ENCODE results near the gene FRS2. TPM values are rescaled to one million over a fixed set of nuclear protein-coding genes. Genes with fewer than 3 reads are reported as not detected.

FRS2 gene
- total RNA-seq, 1 experiment from 2014 or later = 33.7 TPM

GRCh38 chr12:69570000-69570516 lies 99.9 kb downstream of the FRS2 start:
- no CpG with 5 or more reads among the region's 10 CpGs for WGBS (ENCODE audit: extremely low coverage, insufficient read length, low lambda C conversion rate)
- TF ChIP-seq CTCF (conservative IDR thresholded peaks at IDR 0.05) = no peak
- Mint-ChIP-seq H3K9me3 (no peaks in the 10 kb centered on the region), H3K36me3 (ENCODE audit: insufficient read depth in 1 of 3, low read depth in 3 of 3) (peaks cover 20 to 45% (median 38%) of the 10 kb centered on the region in 3 experiments), H3K4me3 (no peak overlapping the region), H3K4me1 (no peaks in the 10 kb centered on the region), H3K27ac (peak overlapping the region in 1 of 3 experiments; percentile 31; a peak in 2 of 7 replicates), H3K27me3 (ENCODE audit: low read depth) (no peaks in the 10 kb centered on the region)
- H2BK5ac ChIP-seq (ENCODE audit: insufficient read length, low read length) = no peak overlapping the region
- H3K14ac ChIP-seq (ENCODE audit: insufficient read depth, low read length) = no peak overlapping the region
- H4K8ac ChIP-seq (replicated peaks; ENCODE audit: insufficient read length, low read depth, low read length) = no peak overlapping the region
- no peaks in the 10 kb centered on the region for H3K79me2 ChIP-seq (ENCODE audit: insufficient read depth, low read length)
- H2AFZ ChIP-seq (ENCODE audit: low read length) = no peak overlapping the region
- no peak overlapping the region for H3K27ac ChIP-seq (ENCODE audit: insufficient read length, low read depth, low read length)
- H3K23me2 ChIP-seq (ENCODE audit: insufficient read length, low read depth, low read length, poor library complexity, severe bottlenecking) = no peaks in the 10 kb centered on the region
- H3K27me3 ChIP-seq (ENCODE audit: insufficient read depth, low read length) = no peaks in the 10 kb centered on the region
- no peak overlapping the region for H2BK20ac ChIP-seq (ENCODE audit: low read depth, low read length, poor library complexity, severe bottlenecking)
- no peaks in the 10 kb centered on the region for H3K4me1 ChIP-seq (ENCODE audit: insufficient read depth, low read length)
- H3K56ac ChIP-seq (ENCODE audit: insufficient read length, low read depth, low read length) = no peak overlapping the region
- no peak overlapping the region for H4K5ac ChIP-seq (ENCODE audit: insufficient read length, low read depth, low read length)
- H3K18ac ChIP-seq (ENCODE audit: insufficient read length, low read depth, low read length) = no peak overlapping the region
- no peak overlapping the region for H2AK5ac ChIP-seq (ENCODE audit: insufficient read length, low read length)
- H3K9ac ChIP-seq (ENCODE audit: extremely low read depth, insufficient read length, low read length) = no peak overlapping the region
- H3K4ac ChIP-seq (ENCODE audit: low read depth, low read length) = no peak overlapping the region
- H2BK120ac ChIP-seq (ENCODE audit: low read depth, low read length, poor library complexity, severe bottlenecking) = no peak overlapping the region
- H3T11ph ChIP-seq (ENCODE audit: low read length) = no peak overlapping the region
- H3K4me2 ChIP-seq (ENCODE audit: insufficient read depth, insufficient read length, low read length) = no peak overlapping the region
- no peak overlapping the region for H3K23ac ChIP-seq (ENCODE audit: insufficient read length, low read depth, low read length)
- no peaks in the 10 kb centered on the region for H3K9me3 ChIP-seq (ENCODE audit: control insufficient read depth, low read depth, low read length)
- no peaks in the 10 kb centered on the region for H4K20me1 ChIP-seq (ENCODE audit: control insufficient read depth, insufficient read depth, insufficient read length)
- no peak overlapping the region for H2BK15ac ChIP-seq (ENCODE audit: low read depth, low read length)
- no peaks in the 10 kb centered on the region for H3K79me1 ChIP-seq (ENCODE audit: insufficient read depth, low read depth, low read length, poor library complexity, severe bottlenecking)
- no peak overlapping the region for H4K91ac ChIP-seq (ENCODE audit: insufficient read length, low read depth, low read length)
- H2BK12ac ChIP-seq (ENCODE audit: insufficient read length, low read depth, low read length) = no peak overlapping the region
- DNase-seq = no peak
